ENCODE results near the gene PLCG1. TPM values are rescaled to one million over a fixed set of nuclear protein-coding genes. Genes with fewer than 3 reads are reported as not detected.

Gene PLCG1
- total and polyA plus RNA-seq, 9 of the 15 experiments (the other 6 are each of a cell fraction or from before 2014, with no cell fraction given) = 1.7 to 67.0 (median 34.8) TPM

GRCh38 chr20:41135888-41136679, 1.3 kb upstream of the PLCG1 start (continued):
- TF ChIP-seq BCLAF1 (IDR thresholded peaks at IDR 0.05; ENCODE audit: borderline replicate concordance in 1 of 2, control insufficient read depth in 1 of 2, low read depth in 2 of 2, low read length in 1 of 2) (no peak), ZBTB2 (IDR thresholded peaks at IDR 0.05) (no peak), THRB (CRISPR knock-in tag; conservative IDR thresholded peaks at IDR 0.05) (0 out of 2 replicates have a peak, but pooled peaks have one; percentile 39), TCFL5 (CRISPR knock-in tag; conservative IDR thresholded peaks at IDR 0.05) (no peak), E2F3 (CRISPR knock-in tag; IDR thresholded peaks at IDR 0.05) (0 out of 2 replicates have a peak, but pooled peaks have one; percentile 11)
- TF ChIP-seq, protein P1, sequence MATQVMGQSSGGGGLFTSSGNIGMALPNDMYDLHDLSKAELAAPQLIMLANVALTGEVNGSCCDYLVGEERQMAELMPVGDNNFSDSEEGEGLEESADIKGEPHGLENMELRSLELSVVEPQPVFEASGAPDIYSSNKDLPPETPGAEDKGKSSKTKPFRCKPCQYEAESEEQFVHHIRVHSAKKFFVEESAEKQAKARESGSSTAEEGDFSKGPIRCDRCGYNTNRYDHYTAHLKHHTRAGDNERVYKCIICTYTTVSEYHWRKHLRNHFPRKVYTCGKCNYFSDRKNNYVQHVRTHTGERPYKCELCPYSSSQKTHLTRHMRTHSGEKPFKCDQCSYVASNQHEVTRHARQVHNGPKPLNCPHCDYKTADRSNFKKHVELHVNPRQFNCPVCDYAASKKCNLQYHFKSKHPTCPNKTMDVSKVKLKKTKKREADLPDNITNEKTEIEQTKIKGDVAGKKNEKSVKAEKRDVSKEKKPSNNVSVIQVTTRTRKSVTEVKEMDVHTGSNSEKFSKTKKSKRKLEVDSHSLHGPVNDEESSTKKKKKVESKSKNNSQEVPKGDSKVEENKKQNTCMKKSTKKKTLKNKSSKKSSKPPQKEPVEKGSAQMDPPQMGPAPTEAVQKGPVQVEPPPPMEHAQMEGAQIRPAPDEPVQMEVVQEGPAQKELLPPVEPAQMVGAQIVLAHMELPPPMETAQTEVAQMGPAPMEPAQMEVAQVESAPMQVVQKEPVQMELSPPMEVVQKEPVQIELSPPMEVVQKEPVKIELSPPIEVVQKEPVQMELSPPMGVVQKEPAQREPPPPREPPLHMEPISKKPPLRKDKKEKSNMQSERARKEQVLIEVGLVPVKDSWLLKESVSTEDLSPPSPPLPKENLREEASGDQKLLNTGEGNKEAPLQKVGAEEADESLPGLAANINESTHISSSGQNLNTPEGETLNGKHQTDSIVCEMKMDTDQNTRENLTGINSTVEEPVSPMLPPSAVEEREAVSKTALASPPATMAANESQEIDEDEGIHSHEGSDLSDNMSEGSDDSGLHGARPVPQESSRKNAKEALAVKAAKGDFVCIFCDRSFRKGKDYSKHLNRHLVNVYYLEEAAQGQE (IDR thresholded peaks at IDR 0.05; ENCODE audit: borderline replicate concordance) = no peak
- TF ChIP-seq, protein P1 (CRISPR knock-in tag; IDR thresholded peaks at IDR 0.05; ENCODE audit: low read depth) = peak; percentile 34; the same call in 1 of the 2 replicates
- TF ChIP-seq, protein P2, sequence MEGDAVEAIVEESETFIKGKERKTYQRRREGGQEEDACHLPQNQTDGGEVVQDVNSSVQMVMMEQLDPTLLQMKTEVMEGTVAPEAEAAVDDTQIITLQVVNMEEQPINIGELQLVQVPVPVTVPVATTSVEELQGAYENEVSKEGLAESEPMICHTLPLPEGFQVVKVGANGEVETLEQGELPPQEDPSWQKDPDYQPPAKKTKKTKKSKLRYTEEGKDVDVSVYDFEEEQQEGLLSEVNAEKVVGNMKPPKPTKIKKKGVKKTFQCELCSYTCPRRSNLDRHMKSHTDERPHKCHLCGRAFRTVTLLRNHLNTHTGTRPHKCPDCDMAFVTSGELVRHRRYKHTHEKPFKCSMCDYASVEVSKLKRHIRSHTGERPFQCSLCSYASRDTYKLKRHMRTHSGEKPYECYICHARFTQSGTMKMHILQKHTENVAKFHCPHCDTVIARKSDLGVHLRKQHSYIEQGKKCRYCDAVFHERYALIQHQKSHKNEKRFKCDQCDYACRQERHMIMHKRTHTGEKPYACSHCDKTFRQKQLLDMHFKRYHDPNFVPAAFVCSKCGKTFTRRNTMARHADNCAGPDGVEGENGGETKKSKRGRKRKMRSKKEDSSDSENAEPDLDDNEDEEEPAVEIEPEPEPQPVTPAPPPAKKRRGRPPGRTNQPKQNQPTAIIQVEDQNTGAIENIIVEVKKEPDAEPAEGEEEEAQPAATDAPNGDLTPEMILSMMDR (IDR thresholded peaks at IDR 0.05 in 2 of 3, conservative IDR thresholded peaks at IDR 0.05 in 1 of 3; ENCODE audit: insufficient read depth in 2 of 3, low read depth in 1 of 3, low read length in 3 of 3) = no peak
